Right lung (tissue), 5 donors: ENCODE data around the gene CMTM6. TPM values are rescaled to one million over a fixed set of nuclear protein-coding genes. Genes with fewer than 3 reads are reported as not detected.
"Not testable (repeated sequence)": the region's sequence is repeated elsewhere in the genome, so short reads cannot be mapped to it uniquely, and the experiment has no call there.

Source experiments
- DNase-seq, 2 donors: peaks; one replicate each; pipeline ENCODE4 v3.0.0-alpha.2; 2013
- polyA plus RNA-seq, 5 donors: library from polyadenylated mRNA; unstranded; fragments of 120-200 nt; gene quantifications; one replicate each; pipeline versions ENCODE4 v1.2.1 to v1.2.3, GENCODE V29; 2013; ENCODE audit warnings: inconsistent platforms in 1 of 5, low replicate concordance in 1 of 5; ENCODE audit not compliant: insufficient read length in 5 of 5, insufficient read depth in 1 of 5

Gene CMTM6
- polyA plus RNA-seq, 5 donors = 69.5 to 95.0 (median 79.1) TPM

- no peak for DNase-seq
These were observed 1.5 kb downstream of the CMTM6 start for GRCh38 chr3:32500880-32501782.

GRCh38 chr3:32500231-32500630 lies 2.4 kb downstream of the CMTM6 start:
- DNase-seq = no peak

- no peak for DNase-seq
These were observed 3.1 kb downstream of the CMTM6 start for GRCh38 chr3:32499585-32499984.

GRCh38 chr3:32498992-32499391 lies 3.7 kb downstream of the CMTM6 start:
- DNase-seq = no peak

GRCh38 chr3:32498252-32498651 lies 4.4 kb downstream of the CMTM6 start:
- DNase-seq = no peak

- no peak for DNase-seq
These were observed 7.0 kb downstream of the CMTM6 start for GRCh38 chr3:32495609-32496008.

GRCh38 chr3:32495085-32495484 lies 7.6 kb downstream of the CMTM6 start:
- no peak for DNase-seq

GRCh38 chr3:32493437-32494414 lies 8.9 kb downstream of the CMTM6 start:
- no peak for DNase-seq

GRCh38 chr3:32492684-32493436 lies 9.8 kb downstream of the CMTM6 start:
- DNase-seq = no peak

- no peak for DNase-seq
These were observed 14.1 kb downstream of the CMTM6 start for GRCh38 chr3:32488474-32489008.

- DNase-seq = no peak
These were observed 14.7 kb downstream of the CMTM6 start for GRCh38 chr3:32487781-32488473.

- DNase-seq = no peak
These were observed 18.2 kb downstream of the CMTM6 start for GRCh38 chr3:32484436-32484835.

GRCh38 chr3:32483772-32484171 lies 18.9 kb downstream of the CMTM6 start:
- no peak for DNase-seq

GRCh38 chr3:32482693-32483092 lies 20.0 kb downstream of the CMTM6 start:
- no peak for DNase-seq

- DNase-seq = no peak
These were observed 20.6 kb downstream of the CMTM6 start for GRCh38 chr3:32481791-32482631.

GRCh38 chr3:32480604-32481003 lies 22.0 kb downstream of the CMTM6 start:
- DNase-seq = no peak

- DNase-seq = no peak
These were observed 28.5 kb downstream of the CMTM6 start for GRCh38 chr3:32474201-32474600.

GRCh38 chr3:32472151-32472550 lies 30.5 kb downstream of the CMTM6 start:
- not testable (repeated sequence) for DNase-seq

GRCh38 chr3:32471246-32471645 lies 31.4 kb downstream of the CMTM6 start:
- DNase-seq = no peak

- no peak for DNase-seq
These were observed 32.3 kb downstream of the CMTM6 start for GRCh38 chr3:32470362-32470761.
